IMR-90 (cell line): Measurements from ENCODE around the gene DNAH8.

Source experiments
- BHLHE40 ChIP-seq: fragments of 150-350 bp; IDR thresholded peaks from 2 replicates; pipeline ENCODE4 v1.6.1; 2016; ENCODE audit warnings: mild to moderate bottlenecking, low read depth, low read length
- CEBPB ChIP-seq: IDR thresholded peaks from 2 replicates; pipeline ENCODE4 v1.6.1; 2012; ENCODE audit warnings: low read depth, low read length, improper control_type of control experiment
- CHD1 ChIP-seq: IDR thresholded peaks from 2 replicates; pipeline ENCODE4 v1.6.1; 2012; ENCODE audit warnings: low read depth, low read length, improper control_type of control experiment
- FOS ChIP-seq: fragments of 150-350 bp; IDR thresholded peaks from 2 replicates; pipeline ENCODE4 v1.6.1; 2016; ENCODE audit warnings: low read depth, low read length
- MAFK ChIP-seq: IDR thresholded peaks from 2 replicates; pipeline ENCODE4 v1.6.1; 2012; ENCODE audit warnings: low read depth, low read length, improper control_type of control experiment
- MXI1 ChIP-seq: IDR thresholded peaks from 2 replicates; pipeline ENCODE4 v1.6.1; 2012; ENCODE audit warnings: low read depth, mild to moderate bottlenecking, low read length, moderate library complexity, borderline replicate concordance
- POLR2A ChIP-seq: IDR thresholded peaks from 2 replicates; pipeline ENCODE4 v1.6.1; 2012; ENCODE audit warnings: mild to moderate bottlenecking, low read depth, low read length
- RAD21 ChIP-seq: IDR thresholded peaks from 2 replicates; pipeline ENCODE4 v1.6.1; 2012; ENCODE audit warnings: low read length, improper control_type of control experiment
- RCOR1 ChIP-seq: IDR thresholded peaks from 2 replicates; pipeline ENCODE4 v1.6.1; 2012; ENCODE audit warnings: mild to moderate bottlenecking, low read length, improper control_type of control experiment; ENCODE audit not compliant: insufficient replicate concordance
- RFX5 ChIP-seq: IDR thresholded peaks from 2 replicates; pipeline ENCODE4 v1.8.0; 2012; ENCODE audit warnings: low read depth, mild to moderate bottlenecking, low read length, moderate library complexity
- SMC3 ChIP-seq: fragments of 150-350 bp; IDR thresholded peaks from 2 replicates; pipeline ENCODE4 v1.6.1; 2016; ENCODE audit warnings: low read depth, mild to moderate bottlenecking, antibody characterized with exemption, low read length, moderate library complexity
- TF ChIP-seq, protein P1 (sequence below): conservative IDR thresholded peaks from 2 replicates; pipeline ENCODE4 v1.5.1; 2012; ENCODE audit warnings: mild to moderate bottlenecking, low read depth, low read length, improper control_type of control experiment
- TF ChIP-seq, protein P2 (sequence below): fragments of 150-350 bp; IDR thresholded peaks from 2 replicates; pipeline ENCODE4 v1.6.1; 2017; ENCODE audit warnings: mild to moderate bottlenecking, antibody characterized with exemption, low read length, low read depth

DNA sequence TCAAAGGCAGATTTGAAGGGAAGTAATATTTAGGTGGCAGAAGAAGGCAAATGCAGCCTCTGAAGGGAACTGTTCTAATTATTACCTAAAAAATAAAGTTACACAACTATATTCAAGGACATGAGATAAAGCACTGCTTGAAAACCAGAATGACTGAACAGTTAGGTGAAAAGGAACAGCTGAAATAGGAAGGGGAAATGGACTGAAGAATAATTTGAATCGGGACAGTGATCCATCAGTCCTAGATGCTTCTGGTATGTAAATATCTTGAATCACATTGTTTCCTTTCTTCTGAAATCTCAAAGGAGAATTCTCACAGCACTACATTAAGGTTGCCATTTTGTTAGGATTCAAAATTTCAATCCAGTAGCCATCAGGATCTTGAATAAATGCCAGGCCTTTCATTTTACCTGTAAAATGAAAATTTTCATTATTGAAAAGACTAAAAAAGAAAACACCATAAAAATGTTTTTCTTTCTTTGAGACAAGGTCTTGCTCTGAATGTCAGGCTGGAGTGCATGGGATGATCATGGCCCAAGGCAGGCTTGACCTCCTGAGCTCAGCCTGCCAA is 38.1 kb upstream of the DNAH8 start:
- no peak for TF ChIP-seq CEBPB
- TF ChIP-seq, protein P1, sequence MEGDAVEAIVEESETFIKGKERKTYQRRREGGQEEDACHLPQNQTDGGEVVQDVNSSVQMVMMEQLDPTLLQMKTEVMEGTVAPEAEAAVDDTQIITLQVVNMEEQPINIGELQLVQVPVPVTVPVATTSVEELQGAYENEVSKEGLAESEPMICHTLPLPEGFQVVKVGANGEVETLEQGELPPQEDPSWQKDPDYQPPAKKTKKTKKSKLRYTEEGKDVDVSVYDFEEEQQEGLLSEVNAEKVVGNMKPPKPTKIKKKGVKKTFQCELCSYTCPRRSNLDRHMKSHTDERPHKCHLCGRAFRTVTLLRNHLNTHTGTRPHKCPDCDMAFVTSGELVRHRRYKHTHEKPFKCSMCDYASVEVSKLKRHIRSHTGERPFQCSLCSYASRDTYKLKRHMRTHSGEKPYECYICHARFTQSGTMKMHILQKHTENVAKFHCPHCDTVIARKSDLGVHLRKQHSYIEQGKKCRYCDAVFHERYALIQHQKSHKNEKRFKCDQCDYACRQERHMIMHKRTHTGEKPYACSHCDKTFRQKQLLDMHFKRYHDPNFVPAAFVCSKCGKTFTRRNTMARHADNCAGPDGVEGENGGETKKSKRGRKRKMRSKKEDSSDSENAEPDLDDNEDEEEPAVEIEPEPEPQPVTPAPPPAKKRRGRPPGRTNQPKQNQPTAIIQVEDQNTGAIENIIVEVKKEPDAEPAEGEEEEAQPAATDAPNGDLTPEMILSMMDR: no peak
- TF ChIP-seq, protein P2, sequence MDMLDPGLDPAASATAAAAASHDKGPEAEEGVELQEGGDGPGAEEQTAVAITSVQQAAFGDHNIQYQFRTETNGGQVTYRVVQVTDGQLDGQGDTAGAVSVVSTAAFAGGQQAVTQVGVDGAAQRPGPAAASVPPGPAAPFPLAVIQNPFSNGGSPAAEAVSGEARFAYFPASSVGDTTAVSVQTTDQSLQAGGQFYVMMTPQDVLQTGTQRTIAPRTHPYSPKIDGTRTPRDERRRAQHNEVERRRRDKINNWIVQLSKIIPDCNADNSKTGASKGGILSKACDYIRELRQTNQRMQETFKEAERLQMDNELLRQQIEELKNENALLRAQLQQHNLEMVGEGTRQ: no peak
- no peak for TF ChIP-seq RCOR1
- TF ChIP-seq BHLHE40: no peak
- no peak for TF ChIP-seq RFX5
- no peak for TF ChIP-seq RAD21
- TF ChIP-seq POLR2A: no peak
- no peak for TF ChIP-seq MAFK
- no peak for TF ChIP-seq FOS
- no peak for TF ChIP-seq MXI1
- no peak for TF ChIP-seq SMC3
- no peak for TF ChIP-seq CHD1
